D721Med (cell line): ENCODE results near the gene C5AR2.
"Not testable (repeated sequence)": the region's sequence is repeated elsewhere in the genome, so short reads cannot be mapped to it uniquely, and the experiment has no call there.

Experiments used
- DNase-seq: peaks from one replicate; pipeline ENCODE4 v3.0.0; 2011; ENCODE audit warnings: low spot score; ENCODE audit not compliant: insufficient read length
- FAIRE-seq: peaks from 2 replicates; lab custom pipeline; 2011; peaks lifted over from hg19 to GRCh38; lab: Jason Lieb, UNC
- CTCF ChIP-seq: IDR thresholded peaks from 2 replicates; pipeline ENCODE4 v1.5.1; 2012; ENCODE audit warnings: mild to moderate bottlenecking, control low read depth; ENCODE audit not compliant: insufficient read depth; ENCODE audit errors: missing control alignments

C5AR2 gene

GRCh38 chr19:47379381-47379938, 47.5 kb downstream of the C5AR2 start:
- TF ChIP-seq CTCF: no peak
- DNase-seq (peak; percentile 7), FAIRE-seq (no peak)

GRCh38 chr19:47380559-47380958, 48.6 kb downstream of the C5AR2 start:
- FAIRE-seq: no peak

GRCh38 chr19:47381121-47381520, 49.1 kb downstream of the C5AR2 start:
- no peak for DNase-seq
- TF ChIP-seq CTCF: no peak
- FAIRE-seq: no peak

More at GRCh38 chr19:47380559-47380958, 48.6 kb downstream of the C5AR2 start:
- DNase-seq: peak; percentile 3
- no peak for TF ChIP-seq CTCF

- no peak for TF ChIP-seq CTCF
- FAIRE-seq (no peak), DNase-seq (peak; percentile 3)
Measured at GRCh38 chr19:47381653-47382279, 49.8 kb downstream of the C5AR2 start.

- FAIRE-seq, DNase-seq: not testable (repeated sequence)
Measured at GRCh38 chr19:47383890-47384289, 51.9 kb downstream of the C5AR2 start.

GRCh38 chr19:47384533-47384932, 52.6 kb downstream of the C5AR2 start:
- FAIRE-seq, DNase-seq: not testable (repeated sequence)

- DNase-seq, FAIRE-seq: not testable (repeated sequence)
Measured at GRCh38 chr19:47386582-47386981, 54.6 kb downstream of the C5AR2 start.

GRCh38 chr19:47387623-47388022, 55.6 kb downstream of the C5AR2 start:
- not testable (repeated sequence) for DNase-seq, FAIRE-seq

GRCh38 chr19:47388721-47389120, 56.7 kb downstream of the C5AR2 start:
- not testable (repeated sequence) for FAIRE-seq, DNase-seq

- no peak for TF ChIP-seq CTCF
- no peak for FAIRE-seq
- DNase-seq: no peak
Measured at GRCh38 chr19:47389150-47389556, 57.2 kb downstream of the C5AR2 start.
